NB4 (cell line): ENCODE measurements around the gene ARHGAP26.

Experiments used
- DNase-seq: peaks from one replicate; pipeline ENCODE4 v3.0.0; 2010; ENCODE audit warnings: low read depth
- H3K4me3 ChIP-seq: one replicate; pipeline ENCODE4 v1.5.1; 2011; ENCODE audit warnings: mild to moderate bottlenecking, low read depth, low read length, moderate library complexity
- CTCF ChIP-seq: IDR thresholded peaks from one replicate; pipeline ENCODE4 v1.5.1; 2012; ENCODE audit warnings: low read depth, low read length
- MAX ChIP-seq: IDR thresholded peaks from 2 replicates; pipeline ENCODE4 v1.6.1; 2011; ENCODE audit warnings: low read depth, low read length
- MYC ChIP-seq: IDR thresholded peaks from 2 replicates; pipeline ENCODE4 v1.6.1; 2011; ENCODE audit warnings: low read depth, low read length
- POLR2A ChIP-seq: IDR thresholded peaks from 2 replicates; pipeline ENCODE4 v1.6.1; 2011; ENCODE audit warnings: mild to moderate bottlenecking; ENCODE audit not compliant: insufficient read length; ENCODE audit errors: extremely low read depth

The ARHGAP26 gene

GRCh38 chr5:143241892-143242291, 471.7 kb downstream of the ARHGAP26 start:
- TF ChIP-seq MAX (no peak), CTCF (no peak)
- DNase-seq: no peak
- no peak overlapping the region for H3K4me3 ChIP-seq

- TF ChIP-seq MAX (no peak), POLR2A (no peak), CTCF (no peak), MYC (no peak)
- H3K4me3 ChIP-seq: no peak overlapping the region
- no peak for DNase-seq
Measured at GRCh38 chr5:143243103-143243502, 472.9 kb downstream of the ARHGAP26 start.

- TF ChIP-seq CTCF: no peak
- TF ChIP-seq MYC: no peak
- TF ChIP-seq MAX: no peak
- TF ChIP-seq POLR2A: no peak
- DNase-seq: no peak
Measured at GRCh38 chr5:143244000-143244736, 474.0 kb downstream of the ARHGAP26 start.

GRCh38 chr5:143244990-143245389, 474.8 kb downstream of the ARHGAP26 start:
- TF ChIP-seq POLR2A: no peak
- TF ChIP-seq MAX: no peak
- TF ChIP-seq CTCF: no peak
- no peak for TF ChIP-seq MYC
- H3K4me3 ChIP-seq: no peak overlapping the region
- DNase-seq: no peak

More at GRCh38 chr5:143244000-143244736, 474.0 kb downstream of the ARHGAP26 start:
- H3K4me3 ChIP-seq: no peak overlapping the region

- DNase-seq: no peak
- no peak overlapping the region for H3K4me3 ChIP-seq
- TF ChIP-seq POLR2A (no peak), MAX (no peak), MYC (no peak), CTCF (no peak)
Measured at GRCh38 chr5:143245929-143246561, 475.9 kb downstream of the ARHGAP26 start.
